ENCODE data around the gene NR6A1. TPM values are rescaled to one million over a fixed set of nuclear protein-coding genes. Genes with fewer than 3 reads are reported as not detected.

NR6A1 gene
- total RNA-seq, 1 donor, result 1.2 TPM

GRCh38 chr9:124699575-124699974, 71.5 kb downstream of the NR6A1 start:
- H3K4me3 ChIP-seq (ENCODE audit: low read depth, low read length), result no peak overlapping the region
- DNase-seq (ENCODE audit: low read depth), result no peak
- TF ChIP-seq CTCF (IDR thresholded peaks at IDR 0.05; ENCODE audit: insufficient read depth, low read length), result no peak

- TF ChIP-seq CTCF (IDR thresholded peaks at IDR 0.05; ENCODE audit: insufficient read depth, low read length), result no peak
- no peak overlapping the region for H3K4me3 ChIP-seq (ENCODE audit: low read depth, low read length)
- DNase-seq (ENCODE audit: low read depth), result peak; percentile 33
Observed at GRCh38 chr9:124698265-124698664, 72.8 kb downstream of the NR6A1 start.

GRCh38 chr9:124697326-124698200, 73.5 kb downstream of the NR6A1 start:
- DNase-seq (ENCODE audit: low read depth), result peak; percentile 58
- H3K4me3 ChIP-seq (ENCODE audit: low read depth, low read length), result no peak overlapping the region
- TF ChIP-seq CTCF (IDR thresholded peaks at IDR 0.05; ENCODE audit: insufficient read depth, low read length), result no peak

GRCh38 chr9:124696101-124696500, 75.0 kb downstream of the NR6A1 start:
- no peak for TF ChIP-seq CTCF (IDR thresholded peaks at IDR 0.05; ENCODE audit: insufficient read depth, low read length)
- DNase-seq (ENCODE audit: low read depth), result peak; percentile 57
- no peak overlapping the region for H3K4me3 ChIP-seq (ENCODE audit: low read depth, low read length)

GRCh38 chr9:124695280-124695890, 75.7 kb downstream of the NR6A1 start:
- no peak for TF ChIP-seq CTCF (IDR thresholded peaks at IDR 0.05; ENCODE audit: insufficient read depth, low read length)
- no peak for DNase-seq (ENCODE audit: low read depth)
- no peak overlapping the region for H3K4me3 ChIP-seq (ENCODE audit: low read depth, low read length)

- no peak for TF ChIP-seq CTCF (IDR thresholded peaks at IDR 0.05; ENCODE audit: insufficient read depth, low read length)
- H3K4me3 ChIP-seq (ENCODE audit: low read depth, low read length), result no peak overlapping the region
- no peak for DNase-seq (ENCODE audit: low read depth)
Observed at GRCh38 chr9:124694414-124695279, 76.5 kb downstream of the NR6A1 start.

Measured in fibroblast of the aortic adventitia (primary cell).